ENCODE results near the gene PPAN.
A peak's percentile ranks its signal among the peaks of the same experiment; 100 is the strongest.

Gene PPAN

DNA sequence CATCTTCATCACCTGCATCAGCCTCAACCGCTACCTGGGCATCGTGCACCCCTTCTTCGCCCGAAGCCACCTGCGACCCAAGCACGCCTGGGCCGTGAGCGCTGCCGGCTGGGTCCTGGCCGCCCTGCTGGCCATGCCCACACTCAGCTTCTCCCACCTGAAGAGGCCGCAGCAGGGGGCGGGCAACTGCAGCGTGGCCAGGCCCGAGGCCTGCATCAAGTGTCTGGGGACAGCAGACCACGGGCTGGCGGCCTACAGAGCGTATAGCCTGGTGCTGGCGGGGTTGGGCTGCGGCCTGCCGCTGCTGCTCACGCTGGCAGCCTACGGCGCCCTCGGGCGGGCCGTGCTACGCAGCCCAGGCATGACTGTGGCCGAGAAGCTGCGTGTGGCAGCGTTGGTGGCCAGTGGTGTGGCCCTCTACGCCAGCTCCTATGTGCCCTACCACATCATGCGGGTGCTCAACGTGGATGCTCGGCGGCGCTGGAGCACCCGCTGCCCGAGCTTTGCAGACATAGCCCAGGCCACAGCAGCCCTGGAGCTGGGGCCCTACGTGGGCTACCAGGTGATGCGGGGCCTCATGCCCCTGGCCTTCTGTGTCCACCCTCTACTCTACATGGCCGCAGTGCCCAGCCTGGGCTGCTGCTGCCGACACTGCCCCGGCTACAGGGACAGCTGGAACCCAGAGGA lies 7.9 kb downstream of the PPAN start:
- DNase-seq (ENCODE audit: low read depth): no peak

DNA sequence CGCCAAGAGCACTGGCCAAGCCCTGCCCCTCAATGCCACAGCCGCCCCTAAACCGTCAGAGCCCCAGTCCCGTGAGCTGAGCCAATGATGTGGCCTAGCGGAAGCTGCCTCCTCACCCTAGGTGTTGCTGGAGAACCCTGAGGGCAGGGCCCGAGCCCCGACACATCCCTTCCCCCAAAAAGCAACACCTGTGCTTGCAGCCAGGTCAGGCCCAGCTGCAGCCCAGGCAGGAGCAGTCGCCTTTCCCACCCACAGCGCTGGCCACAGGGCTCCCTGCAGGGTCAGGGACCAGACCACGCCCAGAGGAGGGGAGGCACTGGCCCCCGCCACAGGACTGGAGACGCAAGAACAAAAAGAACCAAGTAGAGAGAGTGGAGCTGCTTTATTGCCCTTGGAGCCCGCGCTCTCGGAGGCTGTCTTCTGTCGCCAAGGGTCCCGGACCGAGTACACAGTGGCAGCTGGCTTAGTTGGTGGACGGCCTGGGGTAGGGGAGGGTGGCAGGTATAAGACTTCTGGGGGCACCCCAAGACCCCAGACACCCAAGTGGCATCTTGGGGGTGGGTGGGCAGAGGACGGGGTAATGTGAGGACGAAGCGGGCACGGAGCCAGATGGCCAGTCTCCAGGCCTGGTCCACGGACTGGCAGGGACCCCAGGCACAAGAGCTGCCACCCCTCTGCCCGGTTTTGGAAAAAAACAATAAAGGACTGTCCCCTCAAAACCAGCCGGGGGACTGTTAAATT lies 8.7 kb downstream of the PPAN start:
- DNase-seq (ENCODE audit: low read depth): no peak

DNA sequence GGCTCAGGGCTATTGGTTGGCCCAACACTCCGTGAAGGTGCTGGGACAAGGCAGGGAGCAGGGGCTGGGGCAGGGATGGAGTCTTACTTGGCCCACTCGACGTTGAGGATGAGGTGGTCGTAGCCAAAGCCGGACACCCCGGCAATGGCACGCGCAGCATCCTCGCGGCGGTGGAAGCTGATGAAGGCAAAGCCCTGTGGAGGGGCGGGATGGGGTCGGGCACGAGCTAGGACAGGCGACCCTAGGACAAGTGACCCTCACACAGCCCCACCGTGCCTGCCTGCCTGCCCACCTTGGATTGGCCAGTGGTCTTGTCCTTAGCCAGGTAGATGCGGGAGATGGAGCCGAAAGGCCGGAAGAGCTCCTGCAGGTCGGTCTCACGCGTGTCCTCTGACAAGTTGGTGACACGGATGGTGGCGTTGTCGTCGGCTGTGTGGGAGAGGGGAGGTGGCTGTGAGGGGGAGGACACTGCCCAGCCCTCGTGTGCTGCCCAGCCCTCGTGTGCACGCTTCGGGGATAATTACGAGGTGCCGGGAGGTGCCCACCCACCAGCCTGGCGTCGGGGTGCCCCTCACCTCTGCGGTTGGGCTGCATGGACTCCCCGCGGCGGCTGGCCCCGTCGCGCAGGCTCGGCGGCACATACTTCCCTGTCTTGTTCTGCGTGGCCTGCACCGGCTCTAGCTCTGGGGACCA lies 9.4 kb downstream of the PPAN start:
- no peak for DNase-seq (ENCODE audit: low read depth)

DNA sequence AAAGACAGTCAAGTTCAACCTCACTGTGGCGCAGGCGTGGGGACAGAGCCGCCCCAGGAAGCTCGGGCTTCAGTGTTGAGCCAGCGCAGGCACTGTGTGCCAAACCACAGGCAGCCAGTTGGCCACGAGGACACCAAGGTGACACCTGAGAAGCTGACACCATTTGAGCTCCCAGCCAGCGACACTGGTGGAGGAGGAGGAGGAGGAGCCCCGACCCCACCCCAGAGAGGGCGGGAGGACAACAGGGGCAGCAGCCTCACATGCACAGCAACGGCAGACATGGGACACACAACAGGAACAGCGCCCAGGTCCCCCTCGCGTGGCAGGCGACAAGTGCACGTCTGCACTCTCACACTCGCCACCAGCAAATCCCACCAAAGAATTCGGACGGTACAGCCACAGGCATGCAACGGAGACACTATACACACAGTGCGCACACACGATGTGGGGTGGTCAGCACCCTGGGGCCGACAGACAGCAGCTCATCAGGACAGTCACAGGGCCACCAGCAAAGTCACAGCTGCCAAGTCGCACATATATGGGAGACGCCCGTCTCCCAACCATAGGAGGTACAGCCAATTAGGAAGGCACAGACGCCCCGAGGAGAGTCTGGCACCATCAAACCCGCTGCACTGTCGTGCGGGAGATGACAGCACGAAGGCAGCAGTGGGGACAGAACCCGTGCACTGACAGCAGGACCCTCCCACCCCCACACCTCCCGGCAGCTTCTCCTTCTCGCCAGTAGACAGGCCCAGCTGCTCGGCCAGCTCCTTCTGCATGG lies 10.1 kb downstream of the PPAN start:
- DNase-seq (ENCODE audit: low read depth): no peak

DNA sequence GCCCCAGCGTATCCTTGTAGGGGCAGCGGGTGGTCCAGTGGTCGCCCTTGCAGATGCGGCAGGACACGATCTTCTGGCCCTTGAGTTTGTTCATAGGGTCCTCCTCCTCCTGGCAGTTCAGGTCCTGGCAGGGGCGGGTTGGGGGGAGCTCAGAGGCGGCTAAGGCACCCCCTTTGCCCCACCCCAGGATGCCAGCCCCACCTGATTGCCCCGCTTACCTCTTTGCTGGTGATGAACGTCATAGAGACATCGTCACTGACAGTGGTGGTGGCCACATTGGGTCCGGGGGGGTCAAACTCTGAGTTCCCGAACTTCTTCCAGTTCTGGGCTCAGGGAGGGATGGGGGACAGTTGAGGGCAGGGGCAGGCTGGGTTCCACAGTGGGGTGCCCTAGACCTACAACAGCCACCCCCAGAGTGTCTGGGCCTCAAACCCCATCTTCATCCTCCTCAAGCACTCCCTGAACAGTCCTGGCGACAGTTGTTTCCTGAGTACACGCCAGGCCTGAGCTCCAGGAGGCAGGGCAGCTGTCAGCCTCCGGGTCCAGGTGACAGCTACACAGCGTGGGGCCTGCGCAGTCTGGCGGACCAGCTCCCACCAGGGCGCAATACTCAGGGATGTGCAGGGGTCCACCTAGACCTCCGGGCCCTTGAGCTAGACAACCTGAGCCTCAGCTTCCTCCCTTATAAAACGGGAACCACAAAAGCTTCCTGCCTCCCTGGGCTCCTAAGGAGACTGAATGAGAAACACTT lies 10.9 kb downstream of the PPAN start:
- no peak for DNase-seq (ENCODE audit: low read depth)

DNA sequence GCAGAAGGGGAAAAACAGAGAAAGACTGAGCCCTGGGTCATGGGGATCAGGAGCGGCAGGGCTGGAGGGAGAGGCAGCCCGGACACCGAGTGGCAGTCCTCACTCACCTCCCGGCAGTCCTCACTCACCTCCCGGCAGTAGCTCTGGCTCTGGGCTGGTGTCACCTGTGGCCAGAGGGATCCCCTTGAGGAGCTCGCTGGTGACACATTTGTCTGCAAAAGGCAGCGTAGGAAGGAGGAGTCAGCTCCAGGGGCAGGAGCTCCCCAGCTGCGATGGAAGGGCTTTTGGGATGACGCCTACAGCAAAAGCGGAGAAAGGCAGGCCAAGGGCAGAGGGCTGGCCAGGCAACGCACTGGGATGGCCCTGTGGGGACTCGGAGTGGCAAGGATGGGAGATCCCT lies 12.8 kb downstream of the PPAN start:
- DNase-seq (ENCODE audit: low read depth): no peak

DNA sequence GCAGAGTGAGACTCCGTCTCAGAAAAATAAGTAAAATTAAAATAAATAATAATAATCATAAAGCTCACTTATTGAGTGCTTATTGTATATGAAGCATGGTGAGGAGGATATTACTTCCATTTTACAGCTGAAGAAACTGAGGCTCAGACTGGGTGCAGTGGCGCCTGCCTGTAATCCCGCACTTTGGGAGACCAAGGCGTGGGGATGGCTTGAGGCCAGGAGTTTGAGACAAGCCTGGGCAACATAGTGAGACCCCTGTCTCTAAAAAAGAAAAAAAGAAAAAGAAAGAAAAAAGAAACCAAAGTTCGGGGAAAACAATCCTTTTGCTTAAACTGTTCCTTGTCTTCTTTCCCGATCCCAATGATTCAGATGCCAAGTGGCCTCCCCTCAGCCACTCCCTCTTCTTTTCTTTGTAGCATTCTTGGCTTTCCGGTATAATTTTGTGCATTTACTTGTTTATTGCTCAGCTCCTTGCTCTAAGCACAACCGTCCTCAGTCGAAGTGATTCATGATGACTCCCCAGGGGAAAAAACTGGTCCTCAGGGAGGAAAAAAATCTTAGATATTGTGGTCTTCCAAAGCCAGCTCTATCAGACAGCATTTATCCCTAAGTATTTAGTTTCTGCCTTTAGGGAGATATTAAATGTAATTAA lies 14.5 kb downstream of the PPAN start:
- DNase-seq (ENCODE audit: low read depth): peak; percentile 76

DNA sequence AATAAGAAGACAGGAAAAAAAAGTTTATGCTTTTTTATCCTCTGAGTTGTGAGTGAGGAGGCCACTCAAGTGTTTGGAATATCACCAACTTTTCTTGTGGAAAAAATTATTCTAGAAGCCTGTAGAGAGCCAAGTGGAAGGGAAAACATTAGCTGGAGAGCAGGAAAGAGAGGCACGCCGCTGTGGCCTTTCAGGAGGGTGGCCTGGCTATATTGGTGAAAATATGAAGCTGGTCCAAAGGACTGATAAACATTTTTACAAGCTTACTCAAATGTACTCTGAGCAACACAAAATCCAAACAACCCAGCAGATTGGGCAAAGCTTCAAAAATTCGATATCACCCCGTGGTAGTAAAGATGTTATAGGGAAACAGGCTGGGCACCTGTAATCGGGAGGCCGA lies 15.9 kb downstream of the PPAN start:
- DNase-seq (ENCODE audit: low read depth): peak; percentile 74

GRCh38 chr19:10124429-10124828 lies 18.3 kb downstream of the PPAN start:
- DNase-seq (ENCODE audit: low read depth): no peak

- DNase-seq (ENCODE audit: low read depth): no peak
Observed at GRCh38 chr19:10126213-10126639, 20.1 kb downstream of the PPAN start.

GRCh38 chr19:10132905-10133304 lies 26.7 kb downstream of the PPAN start:
- DNase-seq (ENCODE audit: low read depth): no peak

DNA sequence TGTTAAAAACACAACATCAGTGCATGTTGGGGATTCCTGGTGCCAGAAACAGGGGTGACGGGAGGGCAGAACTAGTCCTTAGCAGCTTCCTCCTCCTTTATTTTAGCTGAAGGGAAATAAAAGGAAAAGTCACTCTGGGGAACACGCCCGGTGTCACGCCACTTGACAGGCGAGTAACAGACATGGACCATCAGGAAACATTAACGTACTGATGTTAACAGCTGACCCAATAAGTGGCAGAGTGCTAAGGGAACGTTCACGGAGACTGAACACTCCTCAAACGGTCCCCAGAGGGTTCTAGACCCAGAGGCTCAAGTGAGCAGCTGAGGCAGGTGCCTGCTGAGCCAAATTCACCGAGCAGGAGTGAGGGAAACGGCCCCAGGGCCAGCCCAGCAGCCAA lies 27.4 kb downstream of the PPAN start:
- DNase-seq (ENCODE audit: low read depth): no peak

- DNase-seq (ENCODE audit: low read depth): no peak
Observed at GRCh38 chr19:10134040-10134439, 27.9 kb downstream of the PPAN start.

- DNase-seq (ENCODE audit: low read depth): no peak
Observed at GRCh38 chr19:10135551-10136334, 29.6 kb downstream of the PPAN start.

GRCh38 chr19:10136936-10137335 lies 30.8 kb downstream of the PPAN start:
- DNase-seq (ENCODE audit: low read depth): no peak

DNA sequence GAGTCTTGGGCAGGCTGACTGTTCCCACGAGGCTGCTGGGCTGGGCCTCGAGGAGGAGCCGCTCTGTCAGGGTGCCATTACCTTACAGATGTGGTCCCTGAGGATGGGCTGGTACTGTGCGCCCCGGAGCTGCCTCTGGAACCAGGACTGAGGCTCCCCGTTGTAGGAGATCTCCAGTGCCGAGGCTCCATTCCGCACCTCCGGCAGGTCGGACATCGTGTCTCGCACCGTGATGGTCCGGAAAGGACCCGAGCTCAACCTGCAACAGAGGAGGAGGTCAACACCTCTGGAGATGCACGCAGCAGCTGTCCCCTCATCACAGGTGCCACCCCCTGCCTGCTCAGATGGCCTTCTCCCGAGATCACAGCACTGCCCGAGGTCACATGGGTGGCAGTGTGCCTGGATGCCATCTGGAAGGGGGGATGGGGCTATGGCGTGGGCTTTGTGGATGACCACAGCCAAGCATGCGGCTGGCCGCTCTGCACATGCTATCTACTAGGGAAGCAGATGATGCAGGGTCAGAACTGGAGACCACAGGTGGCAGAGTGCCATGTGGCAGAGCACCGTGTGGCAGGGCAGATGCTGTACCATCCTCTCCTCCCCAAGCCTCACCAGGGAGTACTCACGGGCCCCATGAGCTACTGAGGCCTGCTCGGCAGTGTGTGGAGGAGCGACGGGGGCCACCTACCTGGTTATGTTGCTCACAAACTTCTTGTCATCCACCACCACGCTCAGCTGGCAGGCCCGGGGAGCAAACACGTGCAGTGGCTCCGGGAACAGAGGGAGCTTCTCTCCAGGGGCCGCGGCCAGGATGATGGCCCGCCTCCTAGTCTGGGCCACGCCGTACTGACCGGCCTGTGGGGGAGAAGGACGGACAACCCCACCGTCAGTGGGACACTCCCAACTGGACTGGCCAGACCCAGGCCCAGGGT lies 31.9 kb downstream of the PPAN start:
- DNase-seq (ENCODE audit: low read depth): no peak

GRCh38 chr19:10138879-10139795 lies 33.0 kb downstream of the PPAN start:
- no peak for DNase-seq (ENCODE audit: low read depth)

DNA sequence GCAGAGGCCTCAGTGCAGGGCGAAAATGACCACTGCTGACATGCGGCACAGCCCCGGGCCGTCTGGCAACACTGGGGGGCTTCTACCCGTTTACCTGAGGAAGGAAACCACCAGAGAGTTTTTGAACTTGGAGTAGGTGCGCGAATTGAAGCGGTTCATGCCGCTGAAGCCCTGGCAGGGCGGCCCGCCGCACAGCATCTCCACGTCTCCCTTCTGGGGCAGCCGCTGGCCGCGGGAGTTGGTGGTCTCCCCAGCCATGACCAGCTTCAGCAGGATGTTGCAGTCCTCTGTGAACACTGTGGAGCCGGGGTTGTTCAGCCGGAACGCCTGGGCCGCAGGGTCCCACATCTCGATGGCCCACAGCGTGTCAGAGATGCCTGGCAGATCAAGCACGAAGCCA lies 33.8 kb downstream of the PPAN start:
- no peak for DNase-seq (ENCODE audit: low read depth)
